ENCODE data around the gene CABP2.

- TF ChIP-seq, protein P1, sequence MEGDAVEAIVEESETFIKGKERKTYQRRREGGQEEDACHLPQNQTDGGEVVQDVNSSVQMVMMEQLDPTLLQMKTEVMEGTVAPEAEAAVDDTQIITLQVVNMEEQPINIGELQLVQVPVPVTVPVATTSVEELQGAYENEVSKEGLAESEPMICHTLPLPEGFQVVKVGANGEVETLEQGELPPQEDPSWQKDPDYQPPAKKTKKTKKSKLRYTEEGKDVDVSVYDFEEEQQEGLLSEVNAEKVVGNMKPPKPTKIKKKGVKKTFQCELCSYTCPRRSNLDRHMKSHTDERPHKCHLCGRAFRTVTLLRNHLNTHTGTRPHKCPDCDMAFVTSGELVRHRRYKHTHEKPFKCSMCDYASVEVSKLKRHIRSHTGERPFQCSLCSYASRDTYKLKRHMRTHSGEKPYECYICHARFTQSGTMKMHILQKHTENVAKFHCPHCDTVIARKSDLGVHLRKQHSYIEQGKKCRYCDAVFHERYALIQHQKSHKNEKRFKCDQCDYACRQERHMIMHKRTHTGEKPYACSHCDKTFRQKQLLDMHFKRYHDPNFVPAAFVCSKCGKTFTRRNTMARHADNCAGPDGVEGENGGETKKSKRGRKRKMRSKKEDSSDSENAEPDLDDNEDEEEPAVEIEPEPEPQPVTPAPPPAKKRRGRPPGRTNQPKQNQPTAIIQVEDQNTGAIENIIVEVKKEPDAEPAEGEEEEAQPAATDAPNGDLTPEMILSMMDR (conservative IDR thresholded peaks at IDR 0.05): no peak
- no peak for TF ChIP-seq EZH2 (IDR thresholded peaks at IDR 0.05; ENCODE audit: low read depth)
These were observed 38.4 kb downstream of the CABP2 start for GRCh38 chr11:67484847-67485311.

All from PC-9 (cell line).